Gastroesophageal sphincter (tissue), 3 donors: Measurements from ENCODE around the gene RECQL5.

Experiments
- CTCF ChIP-seq, 4 experiments: fragments of 200-600 bp in 2 of 4; fragments of 450-650 bp in 2 of 4; sonication (generic) in 1 of 4; IDR thresholded peaks; one replicate each; pipeline ENCODE4 v1.5.1; 2017 to 2019; ENCODE audit warnings: antibody characterized with exemption in 4 of 4, mild to moderate bottlenecking in 2 of 4, moderate library complexity in 2 of 4
- POLR2A ChIP-seq, 2 donors: fragments of 450-650 bp; IDR thresholded peaks; one replicate each; pipeline ENCODE4 v1.6.1; 2017; ENCODE audit warnings: antibody characterized with exemption in 2 of 2, mild to moderate bottlenecking in 2 of 2, moderate library complexity in 1 of 2

- TF ChIP-seq POLR2A (IDR thresholded peaks at IDR 0.05) (no peak), CTCF (IDR thresholded peaks at IDR 0.05) (peak in 2 of 4 experiments; percentile 7 to 37)
Measured at GRCh38 chr17:75679706-75680211, 12.8 kb upstream of the RECQL5 start.
